22Rv1 (cell line): Measurements from ENCODE around the gene INO80.

Experiments used
- CTCF ChIP-seq: fragments of 450-650 bp; IDR thresholded peaks from 2 replicates; pipeline ENCODE4 v1.5.1; 2017; ENCODE audit warnings: mild to moderate bottlenecking
- ZFX ChIP-seq: fragments of 450-650 bp; IDR thresholded peaks from 2 replicates; pipeline ENCODE4 v1.6.1; 2017; ENCODE audit warnings: antibody characterized with exemption, borderline replicate concordance

GRCh38 chr15:41161336-41161735, 45.3 kb upstream of the INO80 start:
- no peak for TF ChIP-seq CTCF
- no peak for TF ChIP-seq ZFX
